Peyer's patch (tissue), 4 donors: Measurements from ENCODE around the gene SHC3. TPM values are rescaled to one million over a fixed set of nuclear protein-coding genes. Genes with fewer than 3 reads are reported as not detected.

Experiments used
- DNase-seq, 3 donors: peaks; one replicate each; pipeline ENCODE4 v3.0.0-alpha.2; 2017 to 2019
- H3K27ac ChIP-seq, 4 donors: fragments of 200-600 bp; sonication (generic); one replicate each; pipeline ENCODE4 v1.5.1; 2016 to 2019
- H3K27me3 ChIP-seq, 2 donors: fragments of 200-600 bp; sonication (generic); one replicate each; pipeline ENCODE4 v1.5.1; 2019
- H3K36me3 ChIP-seq, 3 donors: fragments of 200-600 bp; sonication (generic); one replicate each; pipeline ENCODE4 v1.5.1; 2016 to 2019
- H3K4me1 ChIP-seq, 4 donors: fragments of 200-600 bp; sonication (generic); one replicate each; pipeline ENCODE4 v1.5.1; 2016 to 2019
- H3K4me3 ChIP-seq, 4 donors: fragments of 200-600 bp; sonication (generic); 1 replicate in 3 of 4; 2 replicates in 1 of 4; pipeline ENCODE4 v1.5.1; 2016 to 2019; ENCODE audit warnings: mild to moderate bottlenecking in 1 of 4
- H3K9me3 ChIP-seq, 4 donors: fragments of 200-600 bp; sonication (generic); one replicate each; pipeline ENCODE4 v1.5.1; 2016 to 2019; ENCODE audit warnings: mild to moderate bottlenecking in 1 of 4
- CTCF ChIP-seq, 6 experiments: fragments of 450-650 bp in 4 of 6; fragments of 200-600 bp in 2 of 6; sonication (generic) in 1 of 6; IDR thresholded peaks; one replicate each; pipeline ENCODE4 v1.5.1; 2017 to 2019; ENCODE audit warnings: antibody characterized with exemption in 6 of 6, mild to moderate bottlenecking in 3 of 6, moderate library complexity in 1 of 6
- POLR2A ChIP-seq, 2 donors: fragments of 450-650 bp; IDR thresholded peaks; one replicate each; pipeline ENCODE4 v1.5.1; 2017; ENCODE audit warnings: antibody characterized with exemption in 2 of 2, mild to moderate bottlenecking in 2 of 2, moderate library complexity in 2 of 2
- total RNA-seq, 4 donors: library from RNA; depleted of rRNA; stranded (reverse); fragments of >200 nt; gene quantifications; one replicate each; pipeline ENCODE4 v1.1.0, GENCODE V29; 2016

The SHC3 gene
- total RNA-seq, 4 donors from 2014 or later: 0.88 to 5.0 (median 2.2) TPM

- Histone ChIP-seq H3K27ac (no peak overlapping the region), H3K9me3 (no peaks in the 10 kb centered on the region), H3K36me3 (no peaks in the 10 kb centered on the region), H3K4me3 (no peak overlapping the region), H3K27me3 (no peaks in the 10 kb centered on the region), H3K4me1 (no peaks in the 10 kb centered on the region)
- DNase-seq: no peak
- TF ChIP-seq POLR2A (IDR thresholded peaks at IDR 0.05): no peak
- TF ChIP-seq CTCF (IDR thresholded peaks at IDR 0.05): no peak
These were observed 39.2 kb downstream of the SHC3 start for GRCh38 chr9:89139455-89139854.

GRCh38 chr9:89138463-89139390 lies 39.9 kb downstream of the SHC3 start:
- Histone ChIP-seq H3K36me3 (no peaks in the 10 kb centered on the region), H3K4me1 (no peaks in the 10 kb centered on the region), H3K27me3 (no peaks in the 10 kb centered on the region), H3K4me3 (no peak overlapping the region), H3K9me3 (no peaks in the 10 kb centered on the region), H3K27ac (no peak overlapping the region)
- DNase-seq: no peak
- TF ChIP-seq CTCF (IDR thresholded peaks at IDR 0.05) (no peak), POLR2A (IDR thresholded peaks at IDR 0.05) (no peak)

GRCh38 chr9:89137542-89138462 lies 40.8 kb downstream of the SHC3 start:
- no peak for TF ChIP-seq POLR2A (IDR thresholded peaks at IDR 0.05)
- no peak for TF ChIP-seq CTCF (IDR thresholded peaks at IDR 0.05)
- peak in 1 of 3 donors; percentile 56 for DNase-seq
- H3K4me1 ChIP-seq: no peaks in the 10 kb centered on the region

GRCh38 chr9:89135591-89136166 lies 42.9 kb downstream of the SHC3 start:
- DNase-seq: no peak
- Histone ChIP-seq H3K4me3 (no peak overlapping the region), H3K4me1 (no peaks in the 10 kb centered on the region), H3K9me3 (no peaks in the 10 kb centered on the region), H3K36me3 (no peaks in the 10 kb centered on the region), H3K27me3 (no peaks in the 10 kb centered on the region), H3K27ac (no peak overlapping the region)
- no peak for TF ChIP-seq POLR2A (IDR thresholded peaks at IDR 0.05)
- TF ChIP-seq CTCF (IDR thresholded peaks at IDR 0.05): no peak

More at GRCh38 chr9:89137542-89138462, 40.8 kb downstream of the SHC3 start:
- Histone ChIP-seq H3K9me3 (no peaks in the 10 kb centered on the region), H3K4me3 (no peak overlapping the region), H3K27ac (no peak overlapping the region), H3K36me3 (no peaks in the 10 kb centered on the region), H3K27me3 (no peaks in the 10 kb centered on the region)

GRCh38 chr9:89134709-89135108 lies 43.9 kb downstream of the SHC3 start:
- no peak for DNase-seq
- no peak for TF ChIP-seq CTCF (IDR thresholded peaks at IDR 0.05)
- no peak for TF ChIP-seq POLR2A (IDR thresholded peaks at IDR 0.05)
- Histone ChIP-seq H3K36me3 (no peaks in the 10 kb centered on the region), H3K9me3 (no peaks in the 10 kb centered on the region), H3K4me1 (no peaks in the 10 kb centered on the region), H3K27me3 (no peaks in the 10 kb centered on the region), H3K27ac (no peak overlapping the region), H3K4me3 (no peak overlapping the region)
